Activated CD4-positive, alpha-beta memory T cell treated with anti-CD3 and anti-CD28 coated beads, Interleukin-2, amount 10 ng/mL, durations not matched to agents 7 days and 5 days (primary cell): ENCODE results near the gene C20orf202. TPM values are rescaled to one million over a fixed set of nuclear protein-coding genes. Genes with fewer than 3 reads are reported as not detected.
"Not testable (repeated sequence)": the region's sequence is repeated elsewhere in the genome, so short reads cannot be mapped to it uniquely, and the experiment has no call there.

Experiments
- CTCF ChIA-PET: fragments of 350-600 bp; sonication (Branson Sonifier 250); formaldehyde crosslinking; loops from one replicate; lab custom pipeline; 2021; ENCODE audit warnings: antibody characterized with exemption, inconsistent platforms; lab: Charles Lee
- POLR2A ChIA-PET: fragments of 350-600 bp; sonication (Branson Sonifier 250); formaldehyde crosslinking; loops from one replicate; lab custom pipeline; 2021; ENCODE audit warnings: antibody characterized with exemption; lab: Charles Lee
- DNase-seq: peaks from one replicate; pipeline ENCODE4 v3.0.0-alpha.2; 2020
- H3K27ac Mint-ChIP-seq: one replicate; pipeline ENCODE4 v1.8.0; 2021; ENCODE audit warnings: mild to moderate bottlenecking, mixed read lengths
- H3K27me3 Mint-ChIP-seq: one replicate; pipeline ENCODE4 v1.8.0; 2021; ENCODE audit warnings: mixed read lengths
- H3K36me3 Mint-ChIP-seq: one replicate; pipeline ENCODE4 v1.8.0; 2021; ENCODE audit warnings: low read depth, mixed read lengths
- H3K4me1 Mint-ChIP-seq: one replicate; pipeline ENCODE4 v1.8.0; 2021; ENCODE audit warnings: mixed read lengths
- H3K4me3 Mint-ChIP-seq: one replicate; pipeline ENCODE4 v1.8.0; 2021; ENCODE audit warnings: mild to moderate bottlenecking, mixed read lengths
- H3K9me3 Mint-ChIP-seq: one replicate; pipeline ENCODE4 v1.8.0; 2021; ENCODE audit warnings: mixed read lengths
- total RNA-seq, 2 experiments: library from RNA; stranded (reverse); gene quantifications; one replicate each; pipeline ENCODE4 v1.2.3, GENCODE V29; 2021

Gene C20orf202
- total RNA-seq, 2 experiments from 2014 or later, result not detected

- H3K9me3 Mint-ChIP-seq, result no peaks in the 10 kb centered on the region
- H3K4me3 Mint-ChIP-seq, result no peak overlapping the region
- peaks cover 22% of the 10 kb centered on the region for H3K27me3 Mint-ChIP-seq
- DNase-seq, result no peak
- no peaks in the 10 kb centered on the region for H3K36me3 Mint-ChIP-seq
- CTCF ChIA-PET, result no interaction called here
- H3K27ac Mint-ChIP-seq, result no peak overlapping the region
- POLR2A ChIA-PET, result no interaction called here
- peaks cover 3% of the 10 kb centered on the region for H3K4me1 Mint-ChIP-seq
These were observed 42.3 kb downstream of the C20orf202 start for GRCh38 chr20:1245578-1245977.

- Mint-ChIP-seq H3K36me3 (no peaks in the 10 kb centered on the region), H3K4me1 (no peaks in the 10 kb centered on the region), H3K27ac (no peak overlapping the region), H3K27me3 (peaks cover 20% of the 10 kb centered on the region), H3K9me3 (no peaks in the 10 kb centered on the region), H3K4me3 (no peak overlapping the region)
- DNase-seq, result no peak
- ChIA-PET POLR2A (no interaction called here), CTCF (interaction anchor here (0.8 kb wide), 1 partner anchor 191 kb away, joined by 3 read pairs; no protein-coding TSS in a partner anchor)
These were observed 44.4 kb downstream of the C20orf202 start for GRCh38 chr20:1247689-1248088.

DNA sequence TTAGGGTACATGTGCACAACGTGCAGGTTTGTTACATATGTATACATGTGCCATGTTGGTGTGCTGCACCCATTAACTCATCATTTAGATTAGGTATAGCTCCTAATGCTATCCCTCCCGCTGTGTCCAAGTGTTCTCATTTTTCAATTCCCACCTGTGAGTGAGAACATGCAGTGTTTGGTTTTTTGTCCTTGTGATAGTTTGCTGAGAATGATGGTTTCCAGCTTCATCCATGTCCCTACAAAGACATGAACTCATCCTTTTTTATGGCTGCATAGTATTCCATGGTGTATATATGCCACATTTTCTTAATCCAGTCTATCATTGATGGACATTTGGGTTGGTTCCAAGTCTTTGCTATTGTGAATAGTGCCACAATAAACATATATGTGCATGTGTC lies 47.0 kb downstream of the C20orf202 start:
- H3K36me3 Mint-ChIP-seq, POLR2A ChIA-PET, H3K4me3 Mint-ChIP-seq, CTCF ChIA-PET, H3K9me3 Mint-ChIP-seq, H3K4me1 Mint-ChIP-seq, DNase-seq, H3K27ac Mint-ChIP-seq: not testable (repeated sequence)
- peaks cover 21% of the 10 kb centered on the region for H3K27me3 Mint-ChIP-seq

- Mint-ChIP-seq H3K9me3 (no peaks in the 10 kb centered on the region), H3K27ac (no peak overlapping the region), H3K27me3 (peaks cover 27% of the 10 kb centered on the region), H3K36me3 (no peaks in the 10 kb centered on the region), H3K4me3 (no peak overlapping the region), H3K4me1 (peaks cover 3% of the 10 kb centered on the region)
- ChIA-PET POLR2A (no interaction called here), CTCF (no interaction called here)
- no peak for DNase-seq
These were observed 49.2 kb downstream of the C20orf202 start for GRCh38 chr20:1252416-1252815.

GRCh38 chr20:1254254-1254653 lies 51.0 kb downstream of the C20orf202 start:
- Mint-ChIP-seq H3K4me3 (no peak overlapping the region), H3K9me3 (no peaks in the 10 kb centered on the region), H3K27me3 (peaks cover 27% of the 10 kb centered on the region), H3K27ac (no peak overlapping the region), H3K4me1 (peaks cover 3% of the 10 kb centered on the region), H3K36me3 (no peaks in the 10 kb centered on the region)
- ChIA-PET POLR2A (interaction anchor here (0.7 to 1.0 kb wide), 2 partner anchors 46 to 510 kb away, joined by 3 read pairs; no protein-coding TSS in a partner anchor), CTCF (interaction anchor here (1.0 to 1.5 kb wide), 2 partner anchors 27 to 41 kb away, joined by 3 to 4 read pairs; no protein-coding TSS in a partner anchor)
- DNase-seq, result no peak

DNA sequence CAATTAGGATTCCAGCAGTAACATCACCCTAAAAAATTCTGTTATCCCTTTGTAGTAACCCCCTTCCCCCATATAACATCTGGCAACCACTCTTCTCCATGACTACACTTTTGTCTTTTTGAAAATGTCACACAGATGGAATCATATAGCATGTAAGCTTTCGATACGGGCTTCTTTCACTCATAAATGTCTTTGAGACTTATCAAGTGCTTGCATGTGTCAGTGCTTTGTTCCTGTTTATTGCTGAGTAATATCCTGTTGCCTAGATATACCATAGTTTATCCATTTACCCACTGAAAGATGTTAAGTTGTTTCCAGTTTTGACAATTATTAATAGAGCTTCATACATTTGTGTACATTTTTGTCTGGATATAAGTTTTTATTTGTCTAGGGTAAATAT lies 52.4 kb downstream of the C20orf202 start:
- H3K27ac Mint-ChIP-seq, result no peak overlapping the region
- H3K4me1 Mint-ChIP-seq, result peaks cover 3% of the 10 kb centered on the region
- no peaks in the 10 kb centered on the region for H3K9me3 Mint-ChIP-seq
- no peak for DNase-seq
- CTCF ChIA-PET, result no interaction called here
- no peaks in the 10 kb centered on the region for H3K36me3 Mint-ChIP-seq
- no peak overlapping the region for H3K4me3 Mint-ChIP-seq
- peaks cover 27% of the 10 kb centered on the region for H3K27me3 Mint-ChIP-seq
- POLR2A ChIA-PET, result no interaction called here

Other genes with a start within 250 kb of the C20orf202 start
- gene RSPO4, start 201.1 kb upstream of the C20orf202 start, total RNA-seq, result not detected
- gene PSMF1, start 84.9 kb upstream of the C20orf202 start, total RNA-seq, result 100 to 1,000 TPM; 145 TPM
- 1 to 10 TPM in 1 of 2 experiments, under 1 TPM in 1; 0.83 to 1.8 TPM for gene TMEM74B, start 18.5 kb upstream of the C20orf202 start, total RNA-seq
- gene RAD21L1, start 22.6 kb downstream of the C20orf202 start, total RNA-seq, result not detected
- gene SNPH, start 62.8 kb downstream of the C20orf202 start, total RNA-seq, result 1 to 10 TPM; 2.9 to 3.0 TPM
- gene SDCBP2, start 125.7 kb downstream of the C20orf202 start, total RNA-seq, result 1 to 10 TPM; 3.1 to 3.2 TPM
- gene FKBP1A, start 189.6 kb downstream of the C20orf202 start, total RNA-seq, result 100 to 1,000 TPM; 205 to 207 TPM